ENCODE data around the gene CACNB1. TPM values are rescaled to one million over a fixed set of nuclear protein-coding genes. Genes with fewer than 3 reads are reported as not detected.

The CACNB1 gene
- total and polyA plus RNA-seq, 2 of the 13 experiments (the other 11 are each of a cell fraction or from before 2014, with no cell fraction given) = 0.75 to 1.5 TPM

DNA sequence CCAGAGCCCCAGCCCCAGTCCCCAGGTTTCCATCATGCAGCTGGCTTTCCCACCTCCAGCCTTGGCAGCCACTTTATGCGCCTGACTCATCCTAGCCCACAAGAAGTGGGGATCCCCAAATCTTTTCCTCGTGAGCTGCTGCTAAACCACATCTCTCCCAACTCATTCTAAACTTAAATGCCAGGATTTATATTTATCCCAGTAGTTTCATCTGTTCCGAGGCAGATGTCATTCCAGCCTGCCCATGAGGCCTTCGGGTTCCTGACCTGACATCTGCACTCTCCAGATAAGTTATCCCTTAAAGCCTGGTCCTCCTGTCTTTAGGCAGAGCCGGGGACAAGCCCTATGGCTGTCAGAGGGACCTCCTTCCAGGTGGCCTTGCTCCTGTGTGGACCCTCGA, 62.6 kb downstream of the CACNB1 start (continued):
- TF ChIP-seq SCMH1 (CRISPR knock-in tag; IDR thresholded peaks at IDR 0.05; ENCODE audit: borderline replicate concordance) = no peak
- TF ChIP-seq PTBP1 (IDR thresholded peaks at IDR 0.05; ENCODE audit: low read depth, low read length, poor library complexity, severe bottlenecking) = no peak
- no peak for TF ChIP-seq BRCA1 (CRISPR knock-in tag; IDR thresholded peaks at IDR 0.05)

DNA sequence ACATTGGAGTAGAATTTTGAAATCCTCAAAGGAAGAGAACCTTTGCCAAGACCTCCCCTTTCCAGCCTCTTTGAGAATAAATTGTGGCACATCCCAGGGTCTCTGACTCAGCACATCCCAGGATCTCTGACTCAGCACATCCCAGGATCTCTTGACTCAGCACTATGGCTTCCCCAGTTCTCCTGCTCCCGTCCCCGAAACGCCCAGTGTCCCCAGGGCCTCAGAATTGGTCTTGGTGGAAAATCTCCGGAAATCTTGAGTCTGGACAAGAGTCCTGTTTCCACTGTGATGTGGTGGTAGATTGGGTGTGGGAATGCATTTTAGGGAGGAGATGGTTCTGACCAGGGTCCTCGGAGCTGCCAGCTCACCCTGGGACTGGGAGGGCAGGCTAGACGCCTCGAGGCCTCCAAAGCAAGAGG, 65.3 kb downstream of the CACNB1 start:
- BruUV-seq (replicated peaks) = no TSS peak
- H3K27me3 ChIP-seq (ENCODE audit: control insufficient read depth in 1 of 2, insufficient read depth in 2 of 2, low read length in 2 of 2) = peaks cover 1 to 29% of the 10 kb centered on the region in 2 experiments; a peak in 4 of 5 replicates
- H3K36me3 ChIP-seq (replicated peaks in 1 of 2; ENCODE audit: control insufficient read depth in 1 of 2, insufficient read depth in 2 of 2, low read length in 2 of 2) = no peaks in the 10 kb centered on the region
- in situ Hi-C loops (cut with HindIII; ENCODE audit: extremely low pct_ligation_motif_present, low pct_unique_long_range_greater_than_20kb) (no loop called here), intact Hi-C loops (cut with micrococcal nuclease; ENCODE audit: unreplicated experiment) (no loop called here)
- H3K27ac ChIP-seq (ENCODE audit: extremely low read length, insufficient read depth, low read length) = no peak overlapping the region
- WGBS (ENCODE audit: low lambda C conversion rate) = 15% methylated on average over 7 of the region's 7 CpGs
- H3K4me1 ChIP-seq (ENCODE audit: insufficient read depth, low read length) = no peaks in the 10 kb centered on the region
- H2AFZ ChIP-seq (ENCODE audit: low read length) = no peak overlapping the region
- no peaks in the 10 kb centered on the region for H3K79me2 ChIP-seq (ENCODE audit: insufficient read depth, low read length)
- H3K4me3 ChIP-seq (replicated peaks in 1 of 3; ENCODE audit: insufficient read depth in 1 of 3, low read depth in 2 of 3, low read length in 3 of 3) = no peak overlapping the region
- no peaks in the 10 kb centered on the region for H3K9me3 ChIP-seq (ENCODE audit: low read length)
- peak; percentile 96 for TF ChIP-seq MAFK (conservative IDR thresholded peaks at IDR 0.05 in 1 of 2, IDR thresholded peaks at IDR 0.05 in 1 of 2; ENCODE audit: low read length in 2 of 2)
- no peak for TF ChIP-seq ARNT2 (CRISPR knock-in tag; IDR thresholded peaks at IDR 0.05; ENCODE audit: low read depth)
- TF ChIP-seq ZNF850 (CRISPR knock-in tag; conservative IDR thresholded peaks at IDR 0.05) = no peak
- no peak for TF ChIP-seq ZNF563 (CRISPR knock-in tag; IDR thresholded peaks at IDR 0.05)
- peak; percentile 96 for TF ChIP-seq MAFF (IDR thresholded peaks at IDR 0.05; ENCODE audit: low read depth, low read length)
- no peak for TF ChIP-seq ZFP90 (CRISPR knock-in tag; IDR thresholded peaks at IDR 0.05; ENCODE audit: borderline replicate concordance)
- TF ChIP-seq DNMT1 (CRISPR knock-in tag; IDR thresholded peaks at IDR 0.05) = no peak
- no peak for TF ChIP-seq NRL (CRISPR knock-in tag; IDR thresholded peaks at IDR 0.05; ENCODE audit: borderline replicate concordance)
- TF ChIP-seq, protein P1, sequence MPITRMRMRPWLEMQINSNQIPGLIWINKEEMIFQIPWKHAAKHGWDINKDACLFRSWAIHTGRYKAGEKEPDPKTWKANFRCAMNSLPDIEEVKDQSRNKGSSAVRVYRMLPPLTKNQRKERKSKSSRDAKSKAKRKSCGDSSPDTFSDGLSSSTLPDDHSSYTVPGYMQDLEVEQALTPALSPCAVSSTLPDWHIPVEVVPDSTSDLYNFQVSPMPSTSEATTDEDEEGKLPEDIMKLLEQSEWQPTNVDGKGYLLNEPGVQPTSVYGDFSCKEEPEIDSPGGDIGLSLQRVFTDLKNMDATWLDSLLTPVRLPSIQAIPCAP (CRISPR knock-in tag; IDR thresholded peaks at IDR 0.05; ENCODE audit: low read depth) = no peak
- no peak for TF ChIP-seq KLF15 (CRISPR knock-in tag; IDR thresholded peaks at IDR 0.05; ENCODE audit: borderline replicate concordance)
- TF ChIP-seq MAFG (CRISPR knock-in tag; IDR thresholded peaks at IDR 0.05) = peak; percentile 82
- TF ChIP-seq SAFB2 (CRISPR knock-in tag; IDR thresholded peaks at IDR 0.05; ENCODE audit: borderline replicate concordance, low read depth) = no peak
- FAIRE-seq (no peak), ATAC-seq (peak; percentile 28; the same call in 1 of the 3 replicates), DNase-seq (ENCODE audit: low spot score) (no peak)
- H4K20me1 ChIP-seq (ENCODE audit: insufficient read depth, low read length) = no peaks in the 10 kb centered on the region
- POLR2A ChIA-PET = no interaction called here
- CTCF ChIA-PET (ENCODE audit: low intra/inter-chr PET ratio, low total read pairs) = no interaction called here
- no peak overlapping the region for H3K9ac ChIP-seq (ENCODE audit: insufficient read depth, low read depth, low read length)
- H3K4me2 ChIP-seq (ENCODE audit: low read depth, low read length) = no peak overlapping the region
